ENCODE data around the gene PKIG.
A peak's percentile ranks its signal among the peaks of the same experiment; 100 is the strongest.
"Not testable (repeated sequence)": the region's sequence is repeated elsewhere in the genome, so short reads cannot be mapped to it uniquely, and the experiment has no call there.

The PKIG gene

DNA sequence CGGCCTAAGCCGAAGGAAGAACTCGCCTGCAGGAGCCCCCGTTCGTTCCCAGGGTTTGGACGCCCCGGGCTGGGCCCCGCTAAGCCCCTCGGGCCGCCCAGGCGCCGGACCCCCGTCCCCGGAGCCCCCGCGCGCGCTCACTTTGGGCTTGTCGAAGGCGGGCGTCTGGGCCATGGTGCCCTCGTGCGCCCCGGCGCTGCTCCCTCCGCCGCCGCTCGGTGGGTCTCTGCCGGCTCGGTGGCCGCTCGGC, 69.0 kb downstream of the PKIG start:
- no peak for DNase-seq (ENCODE audit: low read depth, low spot score)
- H3K9me3 ChIP-seq (ENCODE audit: low read depth, low read length) = no peaks in the 10 kb centered on the region
- no peak overlapping the region for H3K27ac ChIP-seq
- peak overlapping the region; percentile 77 for H3K9ac ChIP-seq (ENCODE audit: insufficient read length)
- no peak for TF ChIP-seq EZH2 (IDR thresholded peaks at IDR 0.05)
- peak; percentile 28; the same call in 1 of the 2 replicates for TF ChIP-seq POLR2AphosphoS5 (IDR thresholded peaks at IDR 0.05; ENCODE audit: borderline replicate concordance, low read depth, low read length)
- peak overlapping the region; percentile 81 for H3K4me3 ChIP-seq
- H3K36me3 ChIP-seq (ENCODE audit: insufficient read depth, low read length) = no peaks in the 10 kb centered on the region

DNA sequence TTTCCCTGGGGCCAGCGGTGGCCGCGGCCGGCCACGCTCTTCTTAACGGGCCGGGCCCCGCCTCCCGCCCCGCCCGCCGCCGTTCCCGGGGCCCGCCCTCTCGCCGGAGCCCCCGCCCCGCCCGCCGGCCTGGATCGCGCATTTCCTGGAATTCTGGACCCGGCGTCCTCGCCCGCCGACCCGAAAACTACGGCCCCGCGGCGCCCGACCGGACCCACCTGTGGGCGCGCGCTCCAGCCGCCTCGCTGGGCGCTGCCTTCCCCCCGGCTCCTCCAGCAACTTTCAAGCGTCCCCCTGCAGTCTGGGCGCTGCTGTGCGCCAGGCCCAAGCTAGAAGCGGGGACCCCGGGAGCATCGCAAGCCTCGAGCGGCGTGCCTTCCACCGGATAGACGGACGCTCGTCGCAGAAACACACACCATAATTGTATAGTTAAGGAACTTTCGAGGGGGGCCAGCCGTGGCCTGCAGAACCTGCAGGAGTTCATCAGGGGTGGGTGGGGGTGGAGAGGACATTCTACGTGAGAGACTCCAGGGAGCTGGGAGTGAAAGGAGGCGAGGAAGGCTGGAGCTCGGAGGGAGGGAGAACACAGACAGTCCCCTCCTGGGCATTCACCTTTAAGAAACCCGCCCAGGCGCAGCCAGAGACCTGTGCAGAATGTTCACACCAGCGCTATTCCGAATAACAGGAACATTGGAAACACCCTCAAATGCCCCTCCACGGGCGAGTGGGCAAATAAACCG, 69.5 kb downstream of the PKIG start, which contains the start of gene ADA:
TSS of gene ADA (minus strand) at position 16 of the 740 bp plus-strand sequence. CDS start 92 bp downstream, outside the sequence.
- no peak for DNase-seq (ENCODE audit: low read depth, low spot score)
- no peak within 1 kb of the TSS for H3K27ac ChIP-seq
- peak within 1 kb of the TSS; percentile 81 for H3K4me3 ChIP-seq
- no peaks in the 10 kb centered on the region for H3K9me3 ChIP-seq (ENCODE audit: low read depth, low read length)
- no peaks in the 10 kb centered on the region for H3K36me3 ChIP-seq (ENCODE audit: insufficient read depth, low read length)
- no peak for TF ChIP-seq EZH2 (IDR thresholded peaks at IDR 0.05)
- no peak for TF ChIP-seq FOXP2 (optimal IDR thresholded peaks at IDR 0.05; ENCODE audit: control extremely low read depth, extremely low read length, insufficient read depth)
- no peak for TF ChIP-seq POLR2AphosphoS5 (IDR thresholded peaks at IDR 0.05; ENCODE audit: borderline replicate concordance, low read depth, low read length)
- H3K9ac ChIP-seq (ENCODE audit: insufficient read length) = peak within 1 kb of the TSS; percentile 77

DNA sequence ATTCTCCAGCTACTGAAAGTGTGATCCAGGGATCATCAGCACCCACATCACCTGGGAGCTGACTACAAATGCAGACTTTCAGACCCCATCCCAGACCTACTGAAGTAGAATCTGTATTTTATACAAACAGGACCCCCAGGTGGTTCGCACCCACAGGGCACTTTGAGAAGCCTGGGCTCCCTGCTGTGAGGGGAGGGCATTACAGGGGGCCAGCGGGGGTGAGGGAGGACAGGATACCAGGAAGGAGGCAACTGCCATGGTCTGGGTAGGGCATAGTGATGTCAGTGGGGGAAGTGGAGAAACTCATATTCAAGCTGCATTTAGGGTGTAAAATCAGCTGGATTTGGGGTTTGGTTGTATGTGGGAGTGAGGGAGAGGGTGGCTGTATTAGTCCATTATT, 71.2 kb downstream of the PKIG start:
- Histone ChIP-seq H3K27ac (no peak overlapping the region), H3K9me3 (ENCODE audit: low read depth, low read length) (no peaks in the 10 kb centered on the region), H3K36me3 (ENCODE audit: insufficient read depth, low read length) (no peaks in the 10 kb centered on the region), H3K4me3 (no peak overlapping the region), H3K9ac (ENCODE audit: insufficient read length) (no peak overlapping the region)
- no peak for DNase-seq (ENCODE audit: low read depth, low spot score)
- TF ChIP-seq EZH2 (IDR thresholded peaks at IDR 0.05) = no peak
- no peak for TF ChIP-seq POLR2AphosphoS5 (IDR thresholded peaks at IDR 0.05; ENCODE audit: borderline replicate concordance, low read depth, low read length)
- no peak for TF ChIP-seq FOXP2 (optimal IDR thresholded peaks at IDR 0.05; ENCODE audit: control extremely low read depth, extremely low read length, insufficient read depth)

DNA sequence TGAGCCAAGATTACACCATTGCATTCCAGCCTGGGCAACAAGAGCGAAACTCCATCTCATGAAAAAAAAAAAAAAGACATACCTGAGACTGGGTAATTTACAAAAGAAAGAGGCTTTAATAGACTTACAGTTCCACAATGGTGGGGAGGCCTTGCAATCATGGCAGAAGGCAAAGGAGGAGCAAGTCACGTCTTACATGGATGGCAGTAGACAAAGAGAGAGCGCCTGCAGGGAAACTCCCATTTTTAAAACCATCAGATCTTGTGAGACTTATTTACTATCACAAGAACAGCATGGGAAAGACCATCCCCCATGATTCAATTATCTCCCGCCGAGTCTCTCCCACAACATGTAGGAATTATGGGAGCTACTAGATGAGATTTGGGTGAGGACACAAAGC, 71.8 kb downstream of the PKIG start:
- H3K4me3 ChIP-seq; H3K9me3 ChIP-seq (ENCODE audit: low read depth, low read length); H3K9ac ChIP-seq (ENCODE audit: insufficient read length); H3K27ac ChIP-seq; DNase-seq (ENCODE audit: low read depth, low spot score); H3K36me3 ChIP-seq (ENCODE audit: insufficient read depth, low read length): not testable (repeated sequence)

DNA sequence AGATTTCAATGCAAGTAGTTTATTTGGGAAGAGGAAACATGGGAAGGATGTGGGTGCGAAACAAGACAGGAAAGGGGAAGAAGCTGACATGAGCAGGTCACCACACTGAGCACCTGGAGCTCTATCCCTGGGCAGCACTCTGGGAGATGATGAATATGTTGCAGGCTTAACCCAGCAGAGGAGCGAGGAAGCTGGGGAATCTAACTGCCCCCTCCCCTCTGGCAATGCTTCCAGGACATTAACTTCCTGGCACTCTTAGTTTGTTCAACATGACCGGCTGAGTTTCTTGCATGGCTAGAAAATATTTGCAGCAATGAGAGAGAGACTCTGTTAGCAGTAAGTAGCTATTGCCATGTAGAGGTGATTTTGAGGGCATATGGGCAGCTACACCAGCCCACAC, 74.1 kb downstream of the PKIG start:
- H3K4me3 ChIP-seq = no peak overlapping the region
- no peak for DNase-seq (ENCODE audit: low read depth, low spot score)
- no peak overlapping the region for H3K27ac ChIP-seq
- no peaks in the 10 kb centered on the region for H3K36me3 ChIP-seq (ENCODE audit: insufficient read depth, low read length)
- H3K9me3 ChIP-seq (ENCODE audit: low read depth, low read length) = no peaks in the 10 kb centered on the region
- TF ChIP-seq EZH2 (IDR thresholded peaks at IDR 0.05) = no peak
- TF ChIP-seq FOXP2 (optimal IDR thresholded peaks at IDR 0.05; ENCODE audit: control extremely low read depth, extremely low read length, insufficient read depth) = no peak
- no peak for TF ChIP-seq POLR2AphosphoS5 (IDR thresholded peaks at IDR 0.05; ENCODE audit: borderline replicate concordance, low read depth, low read length)
- H3K9ac ChIP-seq (ENCODE audit: insufficient read length) = no peak overlapping the region

DNA sequence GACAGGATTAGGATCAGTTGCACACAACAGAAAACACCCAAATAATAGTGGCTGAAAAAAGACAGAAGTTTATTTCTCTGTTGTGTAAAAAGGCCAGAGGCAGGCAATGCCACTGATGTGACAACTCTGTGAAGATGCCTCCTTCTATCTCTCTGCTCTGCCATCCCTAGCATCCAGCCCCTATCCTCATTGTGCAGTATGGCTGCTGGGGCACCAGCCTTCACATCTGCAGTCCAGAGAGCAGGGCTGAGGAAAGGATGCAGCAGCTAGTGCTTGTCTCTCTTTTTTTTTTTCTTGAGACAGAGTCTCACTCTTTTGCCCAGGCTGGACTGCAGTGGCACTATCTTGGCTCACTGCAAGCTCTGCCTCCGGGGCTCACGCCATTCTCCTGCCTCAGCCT, 75.5 kb downstream of the PKIG start:
- TF ChIP-seq POLR2AphosphoS5 (IDR thresholded peaks at IDR 0.05; ENCODE audit: borderline replicate concordance, low read depth, low read length) (no peak), EZH2 (IDR thresholded peaks at IDR 0.05) (no peak), FOXP2 (optimal IDR thresholded peaks at IDR 0.05; ENCODE audit: control extremely low read depth, extremely low read length, insufficient read depth) (no peak)
- Histone ChIP-seq H3K9ac (ENCODE audit: insufficient read length) (no peak overlapping the region), H3K4me3 (no peak overlapping the region), H3K27ac (no peak overlapping the region), H3K36me3 (ENCODE audit: insufficient read depth, low read length) (no peaks in the 10 kb centered on the region), H3K9me3 (ENCODE audit: low read depth, low read length) (no peaks in the 10 kb centered on the region)
- DNase-seq (ENCODE audit: low read depth, low spot score) = no peak

DNA sequence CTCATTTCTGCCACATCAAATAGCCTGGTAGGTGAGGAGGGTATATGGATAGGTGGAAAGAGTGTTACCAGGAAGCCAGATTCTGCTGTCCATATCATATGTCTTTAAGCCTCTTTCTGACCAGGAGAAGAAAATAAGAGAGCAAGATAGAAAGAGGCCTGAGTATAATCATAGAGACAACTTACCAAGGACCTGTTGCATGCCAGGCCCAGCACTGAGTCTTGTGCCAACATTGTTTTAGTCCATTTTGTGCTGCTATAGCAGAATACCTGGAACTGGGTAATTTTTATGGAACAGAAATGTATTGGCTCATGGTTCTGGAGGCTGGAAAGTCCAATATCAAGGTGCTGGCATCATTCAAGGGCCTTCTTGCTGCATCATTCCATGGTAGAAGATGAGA, 76.4 kb downstream of the PKIG start:
- no peak for DNase-seq (ENCODE audit: low read depth, low spot score)
- H3K36me3 ChIP-seq (ENCODE audit: insufficient read depth, low read length) = no peaks in the 10 kb centered on the region
- H3K27ac ChIP-seq = no peak overlapping the region
- TF ChIP-seq EZH2 (IDR thresholded peaks at IDR 0.05) (no peak), FOXP2 (optimal IDR thresholded peaks at IDR 0.05; ENCODE audit: control extremely low read depth, extremely low read length, insufficient read depth) (no peak)
- no peak overlapping the region for H3K9ac ChIP-seq (ENCODE audit: insufficient read length)
- no peak overlapping the region for H3K4me3 ChIP-seq
- no peaks in the 10 kb centered on the region for H3K9me3 ChIP-seq (ENCODE audit: low read depth, low read length)

DNA sequence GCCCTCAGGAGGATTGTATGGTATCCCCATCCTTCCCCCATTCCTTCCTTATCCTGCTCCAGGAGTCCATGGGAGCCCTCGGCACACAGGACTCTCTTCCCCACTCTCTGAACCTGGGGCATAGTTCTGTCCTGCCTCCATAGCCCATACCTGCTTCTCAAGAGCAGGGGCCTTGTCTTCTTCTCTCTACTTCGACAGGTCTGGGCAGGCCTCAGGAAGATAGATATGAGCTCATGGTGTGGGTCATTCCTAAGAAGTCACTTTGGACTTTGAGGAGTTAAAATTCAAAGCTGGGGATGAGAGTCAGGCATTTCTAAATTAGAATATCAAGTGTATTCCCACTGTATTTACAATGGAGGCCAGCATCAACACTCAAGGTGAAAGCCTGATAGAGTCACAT, 77.6 kb downstream of the PKIG start:
- Histone ChIP-seq H3K4me3 (no peak overlapping the region), H3K27ac (no peak overlapping the region), H3K36me3 (ENCODE audit: insufficient read depth, low read length) (no peaks in the 10 kb centered on the region), H3K9ac (ENCODE audit: insufficient read length) (no peak overlapping the region), H3K9me3 (ENCODE audit: low read depth, low read length) (no peaks in the 10 kb centered on the region)
- no peak for DNase-seq (ENCODE audit: low read depth, low spot score)
- TF ChIP-seq EZH2 (IDR thresholded peaks at IDR 0.05) = no peak
- no peak for TF ChIP-seq FOXP2 (optimal IDR thresholded peaks at IDR 0.05; ENCODE audit: control extremely low read depth, extremely low read length, insufficient read depth)
- no peak for TF ChIP-seq POLR2AphosphoS5 (IDR thresholded peaks at IDR 0.05; ENCODE audit: borderline replicate concordance, low read depth, low read length)

DNA sequence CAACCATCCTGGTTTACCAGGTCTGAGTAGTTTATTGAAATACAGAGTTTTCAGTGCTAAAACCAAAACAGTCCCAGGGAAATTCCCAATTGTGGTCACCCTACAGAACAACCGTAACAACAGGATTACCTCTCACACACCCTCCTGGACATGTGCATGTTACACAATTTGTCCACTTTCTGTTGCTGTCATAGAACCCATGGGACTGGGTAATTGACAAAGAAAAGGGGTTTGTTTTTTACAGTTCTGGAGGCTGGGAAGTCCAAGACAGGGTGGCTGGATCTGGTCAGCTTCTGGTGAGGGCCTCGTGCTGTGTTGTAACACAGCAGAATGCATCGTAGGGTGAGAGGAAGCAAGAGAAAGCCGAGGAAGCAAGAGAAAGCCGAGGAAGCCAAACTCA, 78.2 kb downstream of the PKIG start:
- DNase-seq (ENCODE audit: low read depth, low spot score) = no peak
- no peak overlapping the region for H3K4me3 ChIP-seq
- H3K9ac ChIP-seq (ENCODE audit: insufficient read length) = no peak overlapping the region
- TF ChIP-seq EZH2 (IDR thresholded peaks at IDR 0.05) = no peak
- no peak for TF ChIP-seq FOXP2 (optimal IDR thresholded peaks at IDR 0.05; ENCODE audit: control extremely low read depth, extremely low read length, insufficient read depth)
- no peak for TF ChIP-seq POLR2AphosphoS5 (IDR thresholded peaks at IDR 0.05; ENCODE audit: borderline replicate concordance, low read depth, low read length)
- H3K36me3 ChIP-seq (ENCODE audit: insufficient read depth, low read length) = no peaks in the 10 kb centered on the region
- H3K9me3 ChIP-seq (ENCODE audit: low read depth, low read length) = no peaks in the 10 kb centered on the region
- no peak overlapping the region for H3K27ac ChIP-seq
